Neutrophil (primary cell): ENCODE measurements around the gene RDX.
"Not testable (repeated sequence)": the region's sequence is repeated elsewhere in the genome, so short reads cannot be mapped to it uniquely, and the experiment has no call there.

Source experiments
- H3K27ac ChIP-seq: fragments of 200-600 bp; sonication (generic); 2 replicates; pipeline ENCODE4 v1.5.1; 2016; ENCODE audit warnings: mild to moderate bottlenecking, moderate library complexity
- H3K27me3 ChIP-seq: fragments of 200-600 bp; sonication (generic); 2 replicates; pipeline ENCODE4 v1.6.0; 2016; ENCODE audit warnings: mild to moderate bottlenecking
- H3K36me3 ChIP-seq: fragments of 200-600 bp; sonication (generic); 2 replicates; pipeline ENCODE4 v1.5.1; 2017
- H3K4me1 ChIP-seq, 2 experiments: fragments of 200-600 bp in 1 of 2; sonication (generic) in 1 of 2; 1 replicate in 1 of 2; 2 replicates in 1 of 2; pipeline versions ENCODE4 v1.5.1 to v1.6.1; 2013 to 2016; ENCODE audit warnings: low read depth in 1 of 2, low read length in 1 of 2, mild to moderate bottlenecking in 1 of 2, moderate library complexity in 1 of 2; ENCODE audit not compliant: control insufficient read depth in 1 of 2, insufficient read depth in 1 of 2
- H3K4me3 ChIP-seq, 2 experiments: fragments of 200-600 bp in 1 of 2; sonication (generic) in 1 of 2; 1 replicate in 1 of 2; 2 replicates in 1 of 2; pipeline ENCODE4 v1.5.1; 2013 to 2016; ENCODE audit warnings: low read depth in 1 of 2, low read length in 1 of 2, mild to moderate bottlenecking in 1 of 2, moderate library complexity in 1 of 2
- H3K9me3 ChIP-seq: fragments of 200-600 bp; sonication (generic); 2 replicates; pipeline ENCODE4 v1.5.1; 2016
- TF ChIP-seq, protein P1 (sequence below): fragments of 200-600 bp; sonication (generic); IDR thresholded peaks from 2 replicates; pipeline ENCODE4 v1.5.1; 2016; ENCODE audit warnings: antibody characterized with exemption

Gene RDX

DNA sequence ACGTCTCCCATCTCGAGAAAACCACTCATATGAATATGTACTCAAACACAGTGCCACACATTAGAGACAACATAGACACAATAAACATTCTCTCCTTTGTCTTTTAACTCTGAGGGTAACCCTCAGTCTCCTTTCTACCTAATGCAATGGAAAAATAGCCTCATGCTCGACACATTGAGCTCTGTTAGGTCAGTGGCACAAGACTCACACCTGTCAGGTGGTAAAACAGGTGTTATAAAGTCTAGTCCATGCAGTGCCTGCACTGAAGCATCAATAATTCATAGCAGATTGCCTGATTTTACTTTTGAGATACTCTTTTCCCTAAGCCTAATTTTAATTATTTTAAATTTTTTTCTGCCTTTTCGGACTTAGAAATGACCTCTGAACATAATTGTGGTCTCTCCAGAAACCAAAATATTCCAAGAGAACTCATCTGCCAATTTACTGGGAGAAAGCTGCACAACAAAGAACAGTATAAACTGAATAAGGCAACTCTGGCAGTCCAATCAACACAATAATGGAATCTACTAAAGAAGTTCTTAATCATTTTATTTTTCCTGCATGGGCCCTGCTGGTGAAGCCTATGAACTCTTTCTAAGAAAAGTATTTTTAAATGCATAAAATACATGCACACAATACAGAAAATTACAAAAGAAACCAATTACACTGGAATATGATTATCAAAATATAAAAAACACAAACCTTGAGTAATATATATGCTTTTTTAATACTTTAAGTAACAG is 9.9 kb downstream of the RDX start:
- no peaks in the 10 kb centered on the region for H3K36me3 ChIP-seq

DNA sequence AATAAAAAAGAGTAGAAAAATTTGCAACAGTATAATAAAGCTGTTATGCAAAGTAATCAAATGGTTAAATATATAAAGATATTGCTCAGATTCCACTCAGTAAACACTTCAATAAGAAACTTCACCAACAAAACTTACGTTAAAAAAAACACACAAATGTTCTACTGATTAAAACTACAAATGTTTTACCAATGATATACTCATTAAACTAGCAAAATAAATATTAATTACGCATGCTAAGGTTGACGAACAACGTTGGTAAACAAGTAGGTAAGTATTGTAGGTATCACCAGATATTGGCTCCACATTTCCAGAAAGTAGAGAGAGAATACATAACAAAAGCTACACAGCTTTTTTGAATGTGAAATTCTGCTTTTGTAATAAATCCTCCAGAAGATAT is 12.6 kb downstream of the RDX start:
- H3K9me3 ChIP-seq = no peaks in the 10 kb centered on the region
- H3K36me3 ChIP-seq = no peaks in the 10 kb centered on the region
- no peaks in the 10 kb centered on the region for H3K4me1 ChIP-seq
- H3K27ac ChIP-seq = no peak overlapping the region
- H3K4me3 ChIP-seq = no peak overlapping the region
- TF ChIP-seq, protein P1, sequence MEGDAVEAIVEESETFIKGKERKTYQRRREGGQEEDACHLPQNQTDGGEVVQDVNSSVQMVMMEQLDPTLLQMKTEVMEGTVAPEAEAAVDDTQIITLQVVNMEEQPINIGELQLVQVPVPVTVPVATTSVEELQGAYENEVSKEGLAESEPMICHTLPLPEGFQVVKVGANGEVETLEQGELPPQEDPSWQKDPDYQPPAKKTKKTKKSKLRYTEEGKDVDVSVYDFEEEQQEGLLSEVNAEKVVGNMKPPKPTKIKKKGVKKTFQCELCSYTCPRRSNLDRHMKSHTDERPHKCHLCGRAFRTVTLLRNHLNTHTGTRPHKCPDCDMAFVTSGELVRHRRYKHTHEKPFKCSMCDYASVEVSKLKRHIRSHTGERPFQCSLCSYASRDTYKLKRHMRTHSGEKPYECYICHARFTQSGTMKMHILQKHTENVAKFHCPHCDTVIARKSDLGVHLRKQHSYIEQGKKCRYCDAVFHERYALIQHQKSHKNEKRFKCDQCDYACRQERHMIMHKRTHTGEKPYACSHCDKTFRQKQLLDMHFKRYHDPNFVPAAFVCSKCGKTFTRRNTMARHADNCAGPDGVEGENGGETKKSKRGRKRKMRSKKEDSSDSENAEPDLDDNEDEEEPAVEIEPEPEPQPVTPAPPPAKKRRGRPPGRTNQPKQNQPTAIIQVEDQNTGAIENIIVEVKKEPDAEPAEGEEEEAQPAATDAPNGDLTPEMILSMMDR = no peak
- no peaks in the 10 kb centered on the region for H3K27me3 ChIP-seq

More for the DNA sequence above, 9.9 kb downstream of the RDX start:
- H3K4me1 ChIP-seq = no peaks in the 10 kb centered on the region
- no peak overlapping the region for H3K4me3 ChIP-seq
- no peaks in the 10 kb centered on the region for H3K27me3 ChIP-seq
- no peak overlapping the region for H3K27ac ChIP-seq
- no peaks in the 10 kb centered on the region for H3K9me3 ChIP-seq
- TF ChIP-seq, protein P1 = no peak

DNA sequence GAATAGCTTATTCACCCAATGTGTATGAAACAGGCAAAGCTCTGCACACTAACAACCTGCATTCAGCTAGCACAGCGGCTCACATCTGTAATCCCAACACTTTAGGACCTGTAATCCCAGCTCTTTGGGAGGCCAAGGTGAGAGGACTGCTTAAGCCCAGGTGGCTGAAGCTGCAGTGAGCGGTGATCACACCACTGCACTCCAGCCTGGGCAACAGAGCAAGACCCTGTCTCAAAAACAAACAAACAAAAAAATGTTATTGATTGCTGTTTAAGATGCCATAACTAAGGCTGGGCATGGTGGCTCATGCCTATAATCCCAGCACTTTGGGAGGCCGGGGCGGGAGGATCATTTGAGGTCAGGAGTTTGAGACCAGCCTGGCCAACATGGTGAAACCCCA is 15.8 kb downstream of the RDX start:
- not testable (repeated sequence) for H3K9me3 ChIP-seq, H3K4me3 ChIP-seq, H3K4me1 ChIP-seq, H3K27me3 ChIP-seq, H3K36me3 ChIP-seq, H3K27ac ChIP-seq

GRCh38 chr11:110279881-110280280 is 16.5 kb downstream of the RDX start:
- Histone ChIP-seq H3K36me3 (no peaks in the 10 kb centered on the region), H3K4me3 (no peak overlapping the region), H3K27ac (no peak overlapping the region), H3K4me1 (no peaks in the 10 kb centered on the region), H3K27me3 (no peaks in the 10 kb centered on the region), H3K9me3 (no peaks in the 10 kb centered on the region)
- TF ChIP-seq, protein P1 = no peak

GRCh38 chr11:110272919-110273318 is 23.5 kb downstream of the RDX start:
- TF ChIP-seq, protein P1 = no peak
- no peaks in the 10 kb centered on the region for H3K27me3 ChIP-seq
- no peak overlapping the region for H3K27ac ChIP-seq
- no peaks in the 10 kb centered on the region for H3K4me1 ChIP-seq
- no peak overlapping the region for H3K4me3 ChIP-seq
- H3K9me3 ChIP-seq = no peaks in the 10 kb centered on the region
- H3K36me3 ChIP-seq = peaks cover 15% of the 10 kb centered on the region

- TF ChIP-seq, protein P1 = no peak
- no peaks in the 10 kb centered on the region for H3K9me3 ChIP-seq
- H3K36me3 ChIP-seq = peaks cover 15% of the 10 kb centered on the region
- H3K4me3 ChIP-seq = no peak overlapping the region
- no peaks in the 10 kb centered on the region for H3K4me1 ChIP-seq
- H3K27ac ChIP-seq = no peak overlapping the region
- H3K27me3 ChIP-seq = no peaks in the 10 kb centered on the region
These were observed 26.4 kb downstream of the RDX start for GRCh38 chr11:110269996-110270395.
